ENCODE data around the gene NRG3.

NRG3 gene

DNA sequence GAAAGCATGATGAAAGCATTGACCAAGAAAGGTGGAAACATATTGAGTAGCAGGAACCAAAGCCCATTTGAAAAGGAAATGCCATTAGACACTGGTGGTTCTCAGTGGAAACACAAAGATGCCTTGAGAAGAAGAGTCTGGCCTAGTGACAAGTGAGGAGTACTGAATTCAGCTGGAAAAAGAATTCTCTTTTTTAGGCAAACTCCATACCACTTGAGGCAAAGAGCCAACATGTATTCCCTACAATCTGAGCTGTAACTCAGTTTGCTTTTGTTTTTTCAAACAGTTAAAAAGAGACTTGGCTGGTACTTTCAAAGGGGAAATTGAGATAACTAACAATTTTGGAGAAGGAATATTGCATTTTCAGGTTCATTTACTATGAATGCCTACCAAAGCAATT lies 624.0 kb downstream of the NRG3 start:
- Histone ChIP-seq H3K27ac (replicated peaks) (no peak overlapping the region), H3K27me3 (ENCODE audit: insufficient read depth, poor library complexity, severe bottlenecking) (no peaks in the 10 kb centered on the region), H3K4me3 (replicated peaks; ENCODE audit: insufficient read depth, low read length) (no peak overlapping the region)
- TF ChIP-seq, protein P1, sequence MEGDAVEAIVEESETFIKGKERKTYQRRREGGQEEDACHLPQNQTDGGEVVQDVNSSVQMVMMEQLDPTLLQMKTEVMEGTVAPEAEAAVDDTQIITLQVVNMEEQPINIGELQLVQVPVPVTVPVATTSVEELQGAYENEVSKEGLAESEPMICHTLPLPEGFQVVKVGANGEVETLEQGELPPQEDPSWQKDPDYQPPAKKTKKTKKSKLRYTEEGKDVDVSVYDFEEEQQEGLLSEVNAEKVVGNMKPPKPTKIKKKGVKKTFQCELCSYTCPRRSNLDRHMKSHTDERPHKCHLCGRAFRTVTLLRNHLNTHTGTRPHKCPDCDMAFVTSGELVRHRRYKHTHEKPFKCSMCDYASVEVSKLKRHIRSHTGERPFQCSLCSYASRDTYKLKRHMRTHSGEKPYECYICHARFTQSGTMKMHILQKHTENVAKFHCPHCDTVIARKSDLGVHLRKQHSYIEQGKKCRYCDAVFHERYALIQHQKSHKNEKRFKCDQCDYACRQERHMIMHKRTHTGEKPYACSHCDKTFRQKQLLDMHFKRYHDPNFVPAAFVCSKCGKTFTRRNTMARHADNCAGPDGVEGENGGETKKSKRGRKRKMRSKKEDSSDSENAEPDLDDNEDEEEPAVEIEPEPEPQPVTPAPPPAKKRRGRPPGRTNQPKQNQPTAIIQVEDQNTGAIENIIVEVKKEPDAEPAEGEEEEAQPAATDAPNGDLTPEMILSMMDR (IDR thresholded peaks at IDR 0.05; ENCODE audit: insufficient read depth, low read length) = no peak
- TF ChIP-seq GABPA (IDR thresholded peaks at IDR 0.05; ENCODE audit: low read depth) (no peak), SPI1 (IDR thresholded peaks at IDR 0.05; ENCODE audit: borderline replicate concordance, low read depth) (no peak), POLR2AphosphoS5 (IDR thresholded peaks at IDR 0.05; ENCODE audit: low read depth) (no peak)
- TF ChIP-seq, protein P2, sequence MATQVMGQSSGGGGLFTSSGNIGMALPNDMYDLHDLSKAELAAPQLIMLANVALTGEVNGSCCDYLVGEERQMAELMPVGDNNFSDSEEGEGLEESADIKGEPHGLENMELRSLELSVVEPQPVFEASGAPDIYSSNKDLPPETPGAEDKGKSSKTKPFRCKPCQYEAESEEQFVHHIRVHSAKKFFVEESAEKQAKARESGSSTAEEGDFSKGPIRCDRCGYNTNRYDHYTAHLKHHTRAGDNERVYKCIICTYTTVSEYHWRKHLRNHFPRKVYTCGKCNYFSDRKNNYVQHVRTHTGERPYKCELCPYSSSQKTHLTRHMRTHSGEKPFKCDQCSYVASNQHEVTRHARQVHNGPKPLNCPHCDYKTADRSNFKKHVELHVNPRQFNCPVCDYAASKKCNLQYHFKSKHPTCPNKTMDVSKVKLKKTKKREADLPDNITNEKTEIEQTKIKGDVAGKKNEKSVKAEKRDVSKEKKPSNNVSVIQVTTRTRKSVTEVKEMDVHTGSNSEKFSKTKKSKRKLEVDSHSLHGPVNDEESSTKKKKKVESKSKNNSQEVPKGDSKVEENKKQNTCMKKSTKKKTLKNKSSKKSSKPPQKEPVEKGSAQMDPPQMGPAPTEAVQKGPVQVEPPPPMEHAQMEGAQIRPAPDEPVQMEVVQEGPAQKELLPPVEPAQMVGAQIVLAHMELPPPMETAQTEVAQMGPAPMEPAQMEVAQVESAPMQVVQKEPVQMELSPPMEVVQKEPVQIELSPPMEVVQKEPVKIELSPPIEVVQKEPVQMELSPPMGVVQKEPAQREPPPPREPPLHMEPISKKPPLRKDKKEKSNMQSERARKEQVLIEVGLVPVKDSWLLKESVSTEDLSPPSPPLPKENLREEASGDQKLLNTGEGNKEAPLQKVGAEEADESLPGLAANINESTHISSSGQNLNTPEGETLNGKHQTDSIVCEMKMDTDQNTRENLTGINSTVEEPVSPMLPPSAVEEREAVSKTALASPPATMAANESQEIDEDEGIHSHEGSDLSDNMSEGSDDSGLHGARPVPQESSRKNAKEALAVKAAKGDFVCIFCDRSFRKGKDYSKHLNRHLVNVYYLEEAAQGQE (IDR thresholded peaks at IDR 0.05; ENCODE audit: insufficient replicate concordance, low read depth) = no peak
- no peak for DNase-seq (ENCODE audit: low read depth in 1 of 2, low spot score in 1 of 2)

DNA sequence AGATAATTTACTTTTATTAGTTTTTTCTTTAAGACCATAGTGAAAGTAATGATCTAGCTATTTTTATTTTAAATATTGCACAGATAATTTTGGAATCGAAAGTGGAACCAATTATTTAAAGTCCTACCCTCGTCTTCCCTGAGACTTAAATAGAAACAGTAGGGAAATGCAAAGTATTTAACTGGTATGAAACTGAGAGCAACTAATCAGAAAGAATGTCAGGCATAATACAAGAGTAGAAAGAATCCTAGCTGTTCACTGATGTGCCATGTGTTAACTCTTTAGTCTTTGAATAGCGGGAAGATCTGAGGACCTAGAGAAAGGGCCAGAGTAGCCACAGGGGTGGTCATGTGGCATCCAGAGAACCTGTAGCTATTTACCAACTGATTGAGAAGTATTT lies 630.0 kb downstream of the NRG3 start:
- Histone ChIP-seq H3K27ac (replicated peaks) (no peak overlapping the region), H3K27me3 (ENCODE audit: insufficient read depth, poor library complexity, severe bottlenecking) (no peaks in the 10 kb centered on the region), H3K4me3 (replicated peaks; ENCODE audit: insufficient read depth, low read length) (no peak overlapping the region)
- DNase-seq (ENCODE audit: low read depth in 1 of 2, low spot score in 1 of 2) = no peak
- TF ChIP-seq POLR2AphosphoS5 (IDR thresholded peaks at IDR 0.05; ENCODE audit: low read depth) (no peak), GABPA (IDR thresholded peaks at IDR 0.05; ENCODE audit: low read depth) (no peak), SPI1 (IDR thresholded peaks at IDR 0.05; ENCODE audit: borderline replicate concordance, low read depth) (no peak)
- TF ChIP-seq, protein P1 (IDR thresholded peaks at IDR 0.05; ENCODE audit: insufficient read depth, low read length) = no peak
- TF ChIP-seq, protein P2 (IDR thresholded peaks at IDR 0.05; ENCODE audit: insufficient replicate concordance, low read depth) = no peak

DNA sequence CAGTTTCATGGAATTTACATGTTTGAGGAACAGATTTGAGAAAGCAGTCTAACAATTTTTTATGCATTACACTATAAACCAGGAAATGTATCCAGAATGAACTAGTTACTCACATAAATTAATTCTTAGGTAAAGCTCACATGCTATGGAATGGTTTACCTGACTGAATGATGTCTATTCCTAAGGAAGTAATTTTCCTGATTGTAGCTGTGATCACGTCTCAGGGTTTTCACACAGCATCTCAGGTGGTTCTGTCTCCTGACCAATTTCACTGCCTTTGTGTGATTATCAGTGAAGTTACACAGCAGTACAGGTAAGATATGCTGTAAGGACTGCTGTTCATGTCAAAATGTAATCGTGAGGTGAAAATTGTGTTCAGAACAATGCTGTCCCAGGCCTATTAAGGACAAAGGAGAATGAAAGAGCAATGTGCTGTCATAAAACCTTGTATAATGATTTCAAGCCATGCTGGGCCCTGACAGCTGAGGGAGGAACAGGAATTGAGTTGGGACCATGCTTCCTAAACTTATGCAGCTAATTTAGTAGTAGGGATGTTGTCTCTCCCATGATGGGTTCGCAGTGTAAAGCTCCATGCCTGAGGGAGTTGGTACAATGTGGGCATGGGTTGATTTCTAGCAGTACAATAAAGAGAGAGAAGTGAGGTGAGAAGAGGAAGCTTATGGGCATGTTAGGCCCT lies 631.8 kb downstream of the NRG3 start:
- Histone ChIP-seq H3K27ac (replicated peaks) (no peak overlapping the region), H3K27me3 (ENCODE audit: insufficient read depth, poor library complexity, severe bottlenecking) (no peaks in the 10 kb centered on the region), H3K4me3 (replicated peaks; ENCODE audit: insufficient read depth, low read length) (no peak overlapping the region)
- DNase-seq (ENCODE audit: low read depth in 1 of 2, low spot score in 1 of 2) = no peak
- TF ChIP-seq, protein P1 (IDR thresholded peaks at IDR 0.05; ENCODE audit: insufficient read depth, low read length) = no peak
- TF ChIP-seq POLR2AphosphoS5 (IDR thresholded peaks at IDR 0.05; ENCODE audit: low read depth) = no peak
- no peak for TF ChIP-seq SPI1 (IDR thresholded peaks at IDR 0.05; ENCODE audit: borderline replicate concordance, low read depth)
- TF ChIP-seq, protein P2 (IDR thresholded peaks at IDR 0.05; ENCODE audit: insufficient replicate concordance, low read depth) = no peak
- TF ChIP-seq GABPA (IDR thresholded peaks at IDR 0.05; ENCODE audit: low read depth) = no peak
